ENCODE data around the gene CD9.

DNA sequence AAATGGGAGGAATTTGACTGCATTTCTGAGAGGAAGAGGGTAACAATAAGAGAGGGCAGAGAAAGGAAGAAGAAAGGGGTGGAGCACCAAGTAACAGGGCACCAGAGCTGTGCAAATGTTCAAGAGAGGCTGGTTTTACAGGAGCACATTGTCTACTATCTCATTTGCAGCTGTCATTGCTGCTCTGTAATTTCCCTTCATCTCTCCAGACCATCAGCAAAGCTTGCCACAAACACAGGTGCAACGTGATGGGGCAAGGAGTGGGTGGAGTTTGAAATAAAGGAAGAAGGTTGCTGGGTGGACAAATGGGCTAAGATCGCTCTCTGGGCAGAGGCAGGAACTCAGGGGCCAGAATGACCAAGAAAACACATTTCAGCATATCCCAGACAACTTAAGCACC, 62.4 kb downstream of the CD9 start:
- TF ChIP-seq BACH2 (CRISPR knock-in tag; IDR thresholded peaks at IDR 0.05; ENCODE audit: borderline replicate concordance) (no peak), ZFP3 (CRISPR knock-in tag; IDR thresholded peaks at IDR 0.05) (no peak)

Measured in SK-N-SH treated with all-trans-retinoic acid at 6 μM for 48 hours (cell line).